GM21529 (cell line): ENCODE results near the gene GNAS-AS1.

ENCODE experiments used
- ATAC-seq: cut with Tn5 transposase; IDR thresholded peaks from one replicate; pipeline ENCODE4 v1.9.1; 2021; ENCODE audit not compliant: unreplicated experiment

Gene GNAS-AS1

GRCh38 chr20:58886546-58886945 lies 35.8 kb upstream of the GNAS-AS1 start:
- ATAC-seq, result no peak

DNA sequence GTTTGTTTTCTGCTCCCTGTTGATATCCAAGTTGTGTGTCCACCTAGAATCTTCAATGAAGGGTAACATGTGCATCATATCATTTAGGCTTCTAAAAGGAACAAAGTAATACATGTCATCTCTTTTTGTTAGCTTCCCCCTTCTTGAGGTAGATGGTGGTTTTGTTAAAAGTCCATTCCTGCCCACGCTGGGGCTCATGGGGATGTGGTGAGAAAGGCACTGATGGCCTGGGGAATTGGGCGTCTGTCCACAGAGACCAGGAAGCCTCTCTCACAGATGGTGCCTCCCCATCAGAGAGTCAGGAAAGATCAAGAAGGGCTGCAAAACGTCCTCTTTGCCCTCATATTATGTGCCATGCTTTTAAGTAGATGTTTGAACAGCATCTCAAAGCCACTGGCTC lies 34.3 kb upstream of the GNAS-AS1 start:
- no peak for ATAC-seq

DNA sequence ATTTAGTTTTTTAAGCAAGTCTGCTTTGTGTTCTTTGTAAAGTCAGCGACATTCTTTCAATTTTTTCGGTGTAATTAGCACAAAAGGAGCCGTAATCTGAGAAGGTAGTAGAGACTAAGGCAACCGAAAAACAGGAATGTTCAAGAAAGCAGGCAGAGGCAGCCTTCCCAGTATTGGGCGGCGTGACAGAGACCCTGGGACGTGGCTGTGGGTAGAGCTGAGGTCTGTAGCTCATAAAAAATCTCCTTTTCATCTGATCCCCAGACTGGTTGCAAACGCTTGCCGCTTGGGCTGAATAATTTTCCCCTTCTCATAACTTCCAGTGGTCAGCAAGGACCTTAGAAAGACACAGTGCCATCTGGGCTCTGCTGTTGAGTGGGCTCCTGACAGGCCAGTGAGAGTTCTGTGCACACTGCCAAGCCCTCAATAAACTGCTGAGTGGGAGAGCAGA lies 32.6 kb upstream of the GNAS-AS1 start:
- no peak for ATAC-seq

GRCh38 chr20:58882704-58883089 lies 32.0 kb upstream of the GNAS-AS1 start:
- no peak for ATAC-seq

GRCh38 chr20:58880994-58881752 lies 30.5 kb upstream of the GNAS-AS1 start:
- ATAC-seq, result no peak

GRCh38 chr20:58880441-58880840 lies 29.7 kb upstream of the GNAS-AS1 start:
- no peak for ATAC-seq

GRCh38 chr20:58878399-58878798 lies 27.7 kb upstream of the GNAS-AS1 start:
- no peak for ATAC-seq

GRCh38 chr20:58877976-58878360 lies 27.3 kb upstream of the GNAS-AS1 start:
- ATAC-seq, result no peak

DNA sequence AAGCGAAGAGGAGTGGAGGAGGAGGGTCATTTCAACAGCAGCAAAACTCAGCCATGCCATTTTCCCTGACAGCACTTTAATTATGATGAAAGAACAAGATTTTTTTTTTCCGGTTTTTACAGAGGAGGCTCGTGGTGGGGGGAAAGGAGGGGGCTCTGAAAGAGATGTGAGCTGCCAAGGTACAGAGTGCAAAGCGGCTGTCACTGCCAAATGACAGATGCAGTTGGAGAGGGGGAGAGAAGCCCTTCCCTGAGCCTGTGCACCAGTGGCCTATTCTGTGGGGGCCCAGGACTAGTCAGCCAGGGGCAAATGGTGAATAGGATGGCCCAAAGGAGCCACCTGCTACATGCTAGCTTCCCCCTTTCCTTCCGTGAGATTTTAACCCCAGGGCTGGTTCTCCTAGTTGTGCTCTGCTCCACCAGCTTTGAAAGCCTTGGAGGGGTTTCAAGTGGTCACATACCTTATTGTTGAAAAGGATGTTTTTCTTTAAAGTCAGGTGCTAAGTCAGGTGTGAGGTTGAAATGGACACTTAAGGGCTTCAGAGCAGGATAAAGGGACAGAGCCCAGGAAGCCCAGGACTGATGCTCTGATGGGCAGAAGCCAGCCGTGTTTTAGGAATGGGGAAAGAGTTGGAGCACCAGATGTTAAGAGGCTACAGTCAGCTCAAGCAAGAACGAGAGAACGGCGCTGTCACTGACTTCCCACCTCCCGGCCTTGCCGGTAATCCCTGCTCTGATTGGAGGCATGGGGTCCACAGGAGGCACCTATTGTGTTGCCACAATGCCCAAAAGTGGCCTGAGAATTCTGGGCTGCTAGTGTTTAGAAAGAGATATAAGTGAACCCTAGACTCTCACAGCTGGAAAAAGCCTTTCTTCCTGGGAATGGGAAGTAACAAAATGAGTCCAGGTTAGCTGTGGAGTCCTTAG lies 26.6 kb upstream of the GNAS-AS1 start:
- ATAC-seq, result no peak

GRCh38 chr20:58876437-58876836 lies 25.7 kb upstream of the GNAS-AS1 start:
- ATAC-seq, result no peak

- ATAC-seq, result no peak
These were observed 24.9 kb upstream of the GNAS-AS1 start for GRCh38 chr20:58875541-58876134.

GRCh38 chr20:58875111-58875510 lies 24.4 kb upstream of the GNAS-AS1 start:
- no peak for ATAC-seq

DNA sequence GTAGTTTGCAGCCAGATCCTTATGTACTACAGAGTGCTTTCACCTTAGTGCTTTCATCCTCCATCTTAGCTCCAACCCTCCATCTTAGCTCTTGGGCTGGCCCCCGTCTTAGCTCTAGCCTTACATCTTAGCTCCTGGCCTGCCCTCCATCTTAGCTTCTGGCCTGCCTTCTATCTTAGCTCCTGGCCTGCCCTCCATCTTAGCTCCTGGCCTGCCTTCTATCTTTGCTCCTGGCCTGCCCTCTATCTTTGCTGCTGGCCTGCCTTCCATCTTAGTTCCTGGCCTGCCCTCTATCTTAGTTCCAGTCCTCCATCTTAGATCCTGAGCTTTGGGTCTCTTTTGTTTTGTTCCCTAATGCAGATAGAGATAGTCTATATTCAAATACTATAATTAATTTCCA lies 23.8 kb upstream of the GNAS-AS1 start:
- ATAC-seq, result no peak

DNA sequence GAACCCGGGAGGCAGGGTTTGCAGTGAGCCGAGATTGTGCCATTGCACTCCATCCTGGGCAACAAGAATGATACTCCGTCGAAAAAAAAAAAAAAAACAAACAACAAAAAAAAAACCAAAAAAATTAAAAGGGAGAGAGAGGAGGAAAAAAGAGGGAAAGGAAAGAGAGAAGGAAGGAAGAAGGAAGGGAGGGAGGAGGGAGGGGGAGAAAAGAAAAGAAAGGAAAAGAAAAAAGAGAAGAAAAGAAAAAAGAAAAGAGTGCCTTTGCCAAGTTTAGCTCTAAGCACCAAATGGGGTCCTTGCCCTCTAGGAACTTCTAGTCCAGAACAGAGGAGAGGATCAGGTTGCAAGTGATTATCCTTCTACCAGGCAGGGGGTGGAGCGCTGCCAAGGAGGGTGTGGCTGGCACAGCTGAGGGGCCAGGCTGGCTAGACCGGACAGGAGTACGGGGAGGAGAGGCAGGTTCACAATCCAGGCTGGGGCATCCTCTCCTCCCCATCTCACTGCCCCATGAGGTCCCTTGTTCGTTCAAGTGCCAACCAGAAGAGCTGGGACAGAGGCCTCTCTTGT lies 20.9 kb upstream of the GNAS-AS1 start:
- no peak for ATAC-seq

DNA sequence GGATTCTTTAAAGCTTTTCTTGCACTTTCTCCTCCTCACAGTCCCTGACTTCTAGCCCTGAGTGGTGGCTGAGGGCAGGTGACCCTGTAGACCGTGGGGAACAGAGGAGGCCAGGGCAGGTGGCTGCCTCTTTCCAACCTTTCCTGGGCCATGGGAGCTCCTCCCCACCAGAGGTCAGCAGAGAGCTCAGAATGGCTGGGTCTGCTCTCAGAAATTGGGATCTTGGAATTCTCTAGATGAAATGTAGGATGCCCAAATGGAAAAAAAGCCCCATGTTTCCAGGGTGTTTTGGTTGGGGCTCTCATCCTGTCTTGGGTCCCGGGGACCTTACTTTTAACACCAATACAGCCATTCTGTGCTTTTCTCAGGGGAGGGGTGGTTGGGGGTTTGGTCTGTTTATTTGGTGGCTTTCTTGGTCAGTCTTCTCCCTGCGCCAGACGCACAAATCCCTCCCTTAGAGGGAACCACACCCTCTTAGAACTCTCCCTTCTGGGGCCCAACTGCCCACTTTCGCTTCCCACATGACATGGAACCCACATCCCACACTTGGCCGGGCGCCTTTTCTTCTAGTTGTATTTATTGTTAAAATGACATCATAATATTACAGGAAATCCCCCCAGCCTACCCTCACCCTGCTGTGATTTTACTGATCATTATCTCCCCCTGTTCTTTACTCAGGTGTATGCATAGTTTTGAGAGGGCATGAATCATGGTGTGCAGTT lies 19.8 kb upstream of the GNAS-AS1 start:
- ATAC-seq, result no peak

DNA sequence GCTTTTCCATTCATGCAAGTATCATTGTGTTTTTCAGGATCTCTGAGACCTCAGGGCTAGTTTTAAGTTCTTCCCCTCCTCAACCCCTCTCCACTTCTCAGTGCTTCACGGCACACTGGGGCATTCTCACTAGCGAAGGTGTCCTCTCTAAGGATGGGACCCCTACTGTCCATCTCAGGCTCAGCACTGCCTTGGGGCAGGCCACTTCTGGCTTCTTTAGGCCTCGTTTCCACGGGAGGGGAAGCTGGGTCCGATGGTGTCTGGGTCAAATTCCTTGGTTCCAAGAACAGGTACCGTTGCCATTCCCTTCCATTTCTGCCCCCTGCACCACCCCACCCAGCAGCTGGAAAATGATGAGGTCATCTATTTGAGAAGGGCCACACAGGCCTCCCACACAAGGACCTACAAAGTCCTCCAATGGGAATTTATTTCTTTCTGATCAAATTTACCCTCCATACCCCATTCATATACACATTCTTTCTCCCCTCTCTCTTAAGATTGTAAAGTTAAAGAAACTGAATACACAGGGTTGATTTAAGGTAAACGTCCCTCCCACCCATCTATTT lies 19.0 kb upstream of the GNAS-AS1 start:
- no peak for ATAC-seq

DNA sequence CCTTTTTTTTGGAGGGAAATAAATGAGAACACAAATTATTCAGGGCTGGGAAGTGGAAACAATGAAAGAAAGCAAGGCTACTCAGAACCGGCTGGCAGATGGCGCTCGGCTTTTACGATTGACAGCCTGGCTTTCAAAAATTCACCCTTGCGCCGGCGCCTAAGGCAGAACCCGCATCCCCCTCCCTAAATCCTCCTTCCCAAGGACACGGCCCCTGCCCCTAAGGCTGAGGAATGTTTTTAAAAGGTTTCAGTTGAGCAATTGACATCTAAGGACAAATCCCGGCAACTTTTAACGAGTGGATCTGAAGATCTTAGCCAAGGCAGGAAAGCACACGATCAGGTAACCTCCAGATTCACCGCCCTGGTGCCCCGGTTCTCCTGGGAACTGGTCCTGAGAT lies 18.1 kb upstream of the GNAS-AS1 start:
- ATAC-seq, result no peak

- no peak for ATAC-seq
These were observed 16.5 kb upstream of the GNAS-AS1 start for GRCh38 chr20:58867211-58867610.

DNA sequence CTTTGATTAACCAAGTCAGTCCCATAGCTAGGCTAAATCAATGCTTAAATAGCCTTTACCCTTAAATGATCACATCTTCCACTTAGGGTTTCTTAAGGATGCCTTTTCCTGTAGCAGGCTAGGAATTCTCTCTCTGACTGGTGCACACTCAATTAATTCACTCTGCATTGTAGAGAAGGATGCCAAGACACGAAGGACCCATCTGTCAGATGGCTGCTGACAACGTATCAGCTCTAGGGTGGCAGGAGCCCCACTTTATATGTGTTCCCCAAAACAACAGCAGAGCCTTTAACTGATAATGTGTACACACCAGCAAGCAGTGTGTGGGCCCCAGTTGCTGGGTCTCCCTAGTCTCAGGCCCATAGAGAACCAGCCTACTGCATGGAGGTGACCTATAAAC lies 15.1 kb upstream of the GNAS-AS1 start:
- ATAC-seq, result no peak

- ATAC-seq, result no peak
These were observed 13.6 kb upstream of the GNAS-AS1 start for GRCh38 chr20:58864346-58864745.
